GM21360 (cell line): Measurements from ENCODE around the gene PTGES3L.
"Not testable (repeated sequence)": the region's sequence is repeated elsewhere in the genome, so short reads cannot be mapped to it uniquely, and the experiment has no call there.

Experiments
- ATAC-seq: cut with Tn5 transposase; IDR thresholded peaks from one replicate; pipeline ENCODE4 v1.9.1; 2021; ENCODE audit warnings: mild to moderate bottlenecking, moderate library complexity; ENCODE audit not compliant: unreplicated experiment

PTGES3L gene

DNA sequence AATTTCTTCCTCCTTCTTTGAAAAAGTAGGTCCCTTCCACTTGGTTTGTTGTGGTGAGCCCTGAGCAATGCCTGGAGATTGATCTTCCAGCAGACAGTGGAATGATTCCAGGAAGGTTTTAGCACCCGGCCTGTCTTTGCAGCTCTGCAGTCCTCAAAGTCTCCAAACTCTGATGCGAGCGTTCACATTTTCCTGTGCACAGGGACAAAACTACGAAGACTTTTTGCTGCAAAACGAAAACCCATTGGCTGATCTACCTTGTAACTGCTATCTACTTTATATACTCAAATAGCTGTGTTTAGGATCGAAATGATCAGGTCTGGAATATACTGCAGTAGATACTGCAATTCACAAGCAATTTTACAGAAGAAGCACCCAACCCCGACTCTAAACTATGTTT lies 57.6 kb downstream of the PTGES3L start:
- no peak for ATAC-seq

DNA sequence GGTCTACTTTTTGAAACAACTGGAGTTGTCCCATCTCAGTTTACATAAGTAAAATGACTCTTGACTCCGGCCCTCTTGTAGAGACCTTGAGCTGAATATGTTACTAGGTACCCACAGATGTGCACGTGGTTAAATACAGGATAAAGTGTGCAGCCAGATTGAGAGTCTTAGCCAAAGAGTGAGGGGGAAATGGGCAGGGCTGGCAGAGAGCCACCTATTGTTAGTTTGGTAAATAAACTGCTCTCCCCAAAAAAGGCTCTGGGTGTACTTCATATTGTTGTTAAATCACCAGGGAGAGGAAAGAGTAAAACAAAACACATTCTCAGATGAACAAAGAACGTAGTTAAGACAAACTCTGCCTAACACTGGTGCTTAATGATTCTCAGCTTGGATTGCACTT lies 59.0 kb downstream of the PTGES3L start:
- no peak for ATAC-seq

DNA sequence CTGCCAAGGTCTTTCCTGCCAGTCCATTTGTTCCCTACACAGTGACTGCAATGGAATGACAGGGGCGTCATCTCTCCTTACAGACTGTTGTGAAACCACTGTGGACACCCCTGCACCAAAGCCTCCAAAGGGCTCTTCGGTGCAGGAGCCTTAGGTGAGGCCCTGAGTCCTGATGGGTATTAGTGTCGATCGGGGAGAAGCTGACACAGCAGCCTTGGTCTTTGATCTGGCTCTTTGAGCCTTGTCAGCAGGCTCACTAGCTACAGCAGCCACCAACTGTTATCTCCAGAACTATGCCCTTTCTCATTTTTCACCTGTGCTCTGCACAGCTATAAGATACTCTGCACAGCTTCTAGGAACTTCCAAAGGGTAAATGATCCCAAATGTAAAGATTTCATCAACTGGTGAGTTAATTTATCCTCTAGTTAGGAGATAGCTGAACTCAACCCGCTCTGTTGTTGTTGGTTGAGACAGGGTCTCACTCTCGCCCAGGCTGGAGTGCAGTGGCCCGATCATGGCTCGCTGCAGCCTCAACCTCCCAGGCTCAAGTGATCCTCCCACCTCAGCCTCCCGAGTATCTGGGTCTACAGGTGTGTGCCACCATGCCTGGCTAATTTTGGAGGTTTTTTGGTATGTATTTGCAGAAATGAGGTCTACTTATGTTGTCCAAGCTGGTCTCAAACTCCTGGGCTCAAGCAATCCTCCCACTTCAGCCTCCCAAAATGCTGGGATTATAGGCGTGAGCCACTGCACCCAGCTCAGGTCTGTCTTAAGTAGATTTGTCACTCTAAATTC lies 59.6 kb downstream of the PTGES3L start:
- ATAC-seq = no peak

DNA sequence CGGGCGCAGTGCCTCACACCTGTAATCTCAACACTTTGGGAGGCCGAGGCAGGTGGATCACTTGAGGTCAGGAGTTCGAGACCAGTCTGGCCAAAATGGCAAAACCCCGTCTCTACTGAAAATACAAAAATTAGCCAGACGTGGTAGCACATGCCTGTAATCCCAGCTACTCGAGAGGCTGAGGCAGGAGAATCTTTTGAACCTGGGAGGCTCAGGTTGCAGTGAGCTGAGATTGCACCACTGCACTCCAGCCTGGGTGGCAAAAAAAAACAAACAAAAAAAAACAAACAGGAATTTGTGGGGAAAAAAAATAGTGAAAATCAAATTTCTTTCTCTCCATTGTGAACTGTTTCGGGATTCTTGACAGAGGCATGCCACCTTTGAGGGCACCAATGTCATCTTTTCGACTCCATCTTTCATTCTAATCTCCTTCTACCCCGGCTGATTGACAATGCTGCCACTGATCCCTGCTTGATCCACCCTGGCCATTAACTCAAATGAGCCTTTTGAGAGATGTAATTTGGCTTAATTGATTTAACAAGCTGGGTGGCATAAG lies 60.3 kb downstream of the PTGES3L start:
- not testable (repeated sequence) for ATAC-seq

DNA sequence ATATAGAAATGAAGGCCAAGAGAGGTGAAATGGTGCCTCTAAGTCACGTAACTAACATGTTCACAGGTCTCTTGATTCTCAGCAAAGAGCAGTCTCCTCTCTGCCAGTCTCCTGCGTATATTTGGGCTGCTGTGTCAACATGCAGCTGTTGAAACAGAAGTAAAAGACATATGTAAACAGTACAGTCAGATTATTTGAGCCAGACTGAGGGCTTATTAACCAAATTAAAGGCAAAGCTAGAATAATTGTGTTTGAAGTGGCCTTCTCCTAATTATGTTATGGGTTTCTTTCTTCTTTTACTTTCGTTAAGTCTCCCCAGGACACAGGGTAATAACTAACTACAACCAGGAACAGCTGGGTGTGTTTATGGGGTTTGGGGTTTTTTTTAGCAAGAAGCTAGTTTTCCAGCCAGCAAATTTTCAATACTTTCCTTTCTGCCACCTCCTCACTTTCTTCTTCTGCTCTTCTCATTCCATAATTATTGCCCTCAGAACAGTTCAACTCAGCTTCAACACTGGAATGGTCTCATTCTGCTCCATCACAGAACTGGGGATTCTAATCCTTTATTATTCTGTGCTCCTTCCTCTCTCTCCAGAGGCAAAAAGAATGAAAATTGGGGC lies 60.9 kb downstream of the PTGES3L start:
- no peak for ATAC-seq
